ENCODE results near the gene PSEN1. TPM values are rescaled to one million over a fixed set of nuclear protein-coding genes. Genes with fewer than 3 reads are reported as not detected.

Gene PSEN1
- total and polyA plus RNA-seq, 2 experiments from 2014 or later = 14.6 to 35.7 TPM

DNA sequence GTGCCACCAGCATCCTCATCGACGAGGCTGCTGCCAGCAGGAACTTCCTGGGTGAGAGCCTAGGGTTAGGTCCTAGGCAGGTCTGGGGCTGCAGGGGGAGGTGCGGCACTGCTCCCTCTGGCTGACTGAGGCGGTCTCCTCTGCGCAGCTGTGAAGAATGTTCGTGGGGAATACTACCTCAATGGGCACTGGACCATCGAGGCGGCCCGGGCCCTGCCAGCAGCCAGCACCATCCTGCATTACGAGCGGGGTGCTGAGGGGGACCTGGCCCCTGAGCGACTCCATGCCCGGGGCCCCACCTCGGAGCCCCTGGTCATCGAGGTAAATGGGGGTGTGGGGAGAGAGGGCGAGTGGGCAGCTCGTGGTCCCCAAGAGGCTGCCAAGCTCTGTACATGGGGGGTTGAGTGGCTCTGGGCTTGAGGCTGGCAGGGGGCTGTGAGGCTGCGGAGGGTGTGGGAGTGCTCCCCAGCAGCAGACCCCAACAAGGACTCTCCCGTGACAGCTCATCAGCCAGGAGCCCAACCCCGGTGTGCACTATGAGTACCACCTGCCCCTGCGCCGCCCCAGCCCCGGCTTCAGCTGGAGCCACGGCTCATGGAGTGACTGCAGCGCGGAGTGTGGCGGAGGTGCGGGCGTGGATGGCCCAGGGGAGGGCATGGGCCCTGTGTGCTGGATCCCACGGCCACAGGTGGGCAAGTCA, 115.4 kb downstream of the PSEN1 start (continued):
- TF ChIP-seq, protein P1, sequence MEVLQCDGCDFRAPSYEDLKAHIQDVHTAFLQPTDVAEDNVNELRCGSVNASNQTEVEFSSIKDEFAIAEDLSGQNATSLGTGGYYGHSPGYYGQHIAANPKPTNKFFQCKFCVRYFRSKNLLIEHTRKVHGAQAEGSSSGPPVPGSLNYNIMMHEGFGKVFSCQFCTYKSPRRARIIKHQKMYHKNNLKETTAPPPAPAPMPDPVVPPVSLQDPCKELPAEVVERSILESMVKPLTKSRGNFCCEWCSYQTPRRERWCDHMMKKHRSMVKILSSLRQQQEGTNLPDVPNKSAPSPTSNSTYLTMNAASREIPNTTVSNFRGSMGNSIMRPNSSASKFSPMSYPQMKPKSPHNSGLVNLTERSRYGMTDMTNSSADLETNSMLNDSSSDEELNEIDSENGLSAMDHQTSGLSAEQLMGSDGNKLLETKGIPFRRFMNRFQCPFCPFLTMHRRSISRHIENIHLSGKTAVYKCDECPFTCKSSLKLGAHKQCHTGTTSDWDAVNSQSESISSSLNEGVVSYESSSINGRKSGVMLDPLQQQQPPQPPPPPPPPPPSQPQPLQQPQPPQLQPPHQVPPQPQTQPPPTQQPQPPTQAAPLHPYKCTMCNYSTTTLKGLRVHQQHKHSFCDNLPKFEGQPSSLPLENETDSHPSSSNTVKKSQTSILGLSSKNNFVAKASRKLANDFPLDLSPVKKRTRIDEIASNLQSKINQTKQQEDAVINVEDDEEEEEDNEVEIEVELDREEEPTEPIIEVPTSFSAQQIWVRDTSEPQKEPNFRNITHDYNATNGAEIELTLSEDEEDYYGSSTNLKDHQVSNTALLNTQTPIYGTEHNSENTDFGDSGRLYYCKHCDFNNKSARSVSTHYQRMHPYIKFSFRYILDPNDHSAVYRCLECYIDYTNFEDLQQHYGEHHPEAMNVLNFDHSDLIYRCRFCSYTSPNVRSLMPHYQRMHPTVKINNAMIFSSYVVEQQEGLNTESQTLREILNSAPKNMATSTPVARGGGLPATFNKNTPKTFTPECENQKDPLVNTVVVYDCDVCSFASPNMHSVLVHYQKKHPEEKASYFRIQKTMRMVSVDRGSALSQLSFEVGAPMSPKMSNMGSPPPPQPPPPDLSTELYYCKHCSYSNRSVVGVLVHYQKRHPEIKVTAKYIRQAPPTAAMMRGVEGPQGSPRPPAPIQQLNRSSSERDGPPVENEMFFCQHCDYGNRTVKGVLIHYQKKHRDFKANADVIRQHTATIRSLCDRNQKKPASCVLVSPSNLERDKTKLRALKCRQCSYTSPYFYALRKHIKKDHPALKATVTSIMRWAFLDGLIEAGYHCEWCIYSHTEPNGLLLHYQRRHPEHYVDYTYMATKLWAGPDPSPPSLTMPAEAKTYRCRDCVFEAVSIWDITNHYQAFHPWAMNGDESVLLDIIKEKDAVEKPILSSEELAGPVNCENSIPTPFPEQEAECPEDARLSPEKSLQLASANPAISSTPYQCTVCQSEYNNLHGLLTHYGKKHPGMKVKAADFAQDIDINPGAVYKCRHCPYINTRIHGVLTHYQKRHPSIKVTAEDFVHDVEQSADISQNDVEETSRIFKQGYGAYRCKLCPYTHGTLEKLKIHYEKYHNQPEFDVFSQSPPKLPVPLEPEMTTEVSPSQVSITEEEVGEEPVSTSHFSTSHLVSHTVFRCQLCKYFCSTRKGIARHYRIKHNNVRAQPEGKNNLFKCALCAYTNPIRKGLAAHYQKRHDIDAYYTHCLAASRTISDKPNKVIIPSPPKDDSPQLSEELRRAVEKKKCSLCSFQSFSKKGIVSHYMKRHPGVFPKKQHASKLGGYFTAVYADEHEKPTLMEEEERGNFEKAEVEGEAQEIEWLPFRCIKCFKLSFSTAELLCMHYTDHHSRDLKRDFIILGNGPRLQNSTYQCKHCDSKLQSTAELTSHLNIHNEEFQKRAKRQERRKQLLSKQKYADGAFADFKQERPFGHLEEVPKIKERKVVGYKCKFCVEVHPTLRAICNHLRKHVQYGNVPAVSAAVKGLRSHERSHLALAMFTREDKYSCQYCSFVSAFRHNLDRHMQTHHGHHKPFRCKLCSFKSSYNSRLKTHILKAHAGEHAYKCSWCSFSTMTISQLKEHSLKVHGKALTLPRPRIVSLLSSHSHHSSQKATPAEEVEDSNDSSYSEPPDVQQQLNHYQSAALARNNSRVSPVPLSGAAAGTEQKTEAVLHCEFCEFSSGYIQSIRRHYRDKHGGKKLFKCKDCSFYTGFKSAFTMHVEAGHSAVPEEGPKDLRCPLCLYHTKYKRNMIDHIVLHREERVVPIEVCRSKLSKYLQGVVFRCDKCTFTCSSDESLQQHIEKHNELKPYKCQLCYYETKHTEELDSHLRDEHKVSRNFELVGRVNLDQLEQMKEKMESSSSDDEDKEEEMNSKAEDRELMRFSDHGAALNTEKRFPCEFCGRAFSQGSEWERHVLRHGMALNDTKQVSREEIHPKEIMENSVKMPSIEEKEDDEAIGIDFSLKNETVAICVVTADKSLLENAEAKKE (CRISPR knock-in tag; IDR thresholded peaks at IDR 0.05) = no peak
- no peak for TF ChIP-seq EZH2phosphoT487 (IDR thresholded peaks at IDR 0.05; ENCODE audit: unreplicated experiment)
- TF ChIP-seq ZNF114 (CRISPR knock-in tag; IDR thresholded peaks at IDR 0.05) = no peak
- no peak for TF ChIP-seq STAT1 (IDR thresholded peaks at IDR 0.05; ENCODE audit: unreplicated experiment)
- no peak for TF ChIP-seq CREB1 (CRISPR knock-in tag; IDR thresholded peaks at IDR 0.05; ENCODE audit: low read depth)
- TF ChIP-seq EZH2 (IDR thresholded peaks at IDR 0.05; ENCODE audit: low read depth, unreplicated experiment) = no peak

DNA sequence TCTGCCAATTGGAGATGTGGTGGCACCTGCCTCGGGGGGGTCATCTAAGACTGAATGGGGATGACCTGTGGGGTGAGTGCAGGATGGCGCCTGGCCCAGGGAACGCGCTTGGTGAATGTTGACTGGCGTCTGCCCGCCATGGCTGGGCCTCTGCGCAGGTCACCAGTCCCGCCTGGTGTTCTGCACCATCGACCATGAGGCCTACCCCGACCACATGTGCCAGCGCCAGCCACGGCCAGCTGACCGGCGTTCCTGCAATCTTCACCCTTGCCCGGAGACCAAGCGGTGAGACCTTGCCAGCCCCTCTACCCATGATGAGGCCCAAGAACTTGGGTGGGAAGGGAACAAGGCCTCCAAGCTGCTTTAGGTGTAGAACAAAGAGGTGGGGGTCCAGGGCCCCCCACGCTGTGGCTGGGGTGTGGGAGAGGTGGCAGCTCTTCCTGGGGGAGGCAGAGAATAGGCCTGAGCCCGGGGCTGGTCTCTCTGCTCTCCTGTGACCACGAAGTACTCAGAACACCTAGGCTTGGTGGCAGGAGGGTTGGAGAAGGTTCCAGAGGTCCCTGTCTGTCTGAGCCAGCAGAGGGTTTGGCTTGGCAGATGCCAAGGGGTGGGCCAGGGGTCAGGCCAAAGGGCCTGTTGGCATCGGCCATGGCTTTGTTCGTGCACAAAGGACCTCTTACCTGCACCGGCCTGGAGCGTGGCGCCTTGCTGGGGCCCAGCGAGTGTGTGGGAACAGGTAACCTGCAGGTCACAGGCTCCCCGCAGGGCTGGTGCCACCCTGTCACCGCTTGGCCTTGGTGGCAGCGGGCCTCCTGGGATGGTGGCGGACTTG, 116.4 kb downstream of the PSEN1 start:
- DNase-seq (ENCODE audit: low spot score) (no peak), ATAC-seq (no peak)
- no peaks in the 10 kb centered on the region for H3K4me1 ChIP-seq (ENCODE audit: insufficient read depth)
- Mint-ChIP-seq H3K36me3 (ENCODE audit: low read depth) (no peaks in the 10 kb centered on the region), H3K27ac (no peak overlapping the region), H3K9me3 (no peaks in the 10 kb centered on the region), H3K4me3 (no peak overlapping the region), H3K27me3 (ENCODE audit: insufficient read depth, low read depth, poor library complexity) (peaks cover 3% of the 10 kb centered on the region), H3K4me1 (peaks cover 3% of the 10 kb centered on the region; the same call in 1 of the 3 replicates)
- H3K4me3 ChIP-seq = no peak overlapping the region
- H3K27me3 ChIP-seq (ENCODE audit: insufficient read depth) = no peaks in the 10 kb centered on the region
- no peaks in the 10 kb centered on the region for H4K20me1 ChIP-seq (replicated peaks; ENCODE audit: insufficient read depth)
- H3K27ac ChIP-seq (ENCODE audit: low read depth) = no peak overlapping the region
- H3F3A ChIP-seq (replicated peaks; ENCODE audit: low read depth) = 0 out of 2 replicates have a peak, but pooled peaks cover 3% of the 10 kb centered on the region
- H3K79me2 ChIP-seq (replicated peaks; ENCODE audit: insufficient read depth) = no peaks in the 10 kb centered on the region
- H3K4me2 ChIP-seq = no peak overlapping the region
- no peak overlapping the region for H2AFZ ChIP-seq
- H3K36me3 ChIP-seq (ENCODE audit: insufficient read depth) = no peaks in the 10 kb centered on the region
- no peaks in the 10 kb centered on the region for H3K9me2 ChIP-seq (ENCODE audit: insufficient read depth)
- TF ChIP-seq, protein P2, sequence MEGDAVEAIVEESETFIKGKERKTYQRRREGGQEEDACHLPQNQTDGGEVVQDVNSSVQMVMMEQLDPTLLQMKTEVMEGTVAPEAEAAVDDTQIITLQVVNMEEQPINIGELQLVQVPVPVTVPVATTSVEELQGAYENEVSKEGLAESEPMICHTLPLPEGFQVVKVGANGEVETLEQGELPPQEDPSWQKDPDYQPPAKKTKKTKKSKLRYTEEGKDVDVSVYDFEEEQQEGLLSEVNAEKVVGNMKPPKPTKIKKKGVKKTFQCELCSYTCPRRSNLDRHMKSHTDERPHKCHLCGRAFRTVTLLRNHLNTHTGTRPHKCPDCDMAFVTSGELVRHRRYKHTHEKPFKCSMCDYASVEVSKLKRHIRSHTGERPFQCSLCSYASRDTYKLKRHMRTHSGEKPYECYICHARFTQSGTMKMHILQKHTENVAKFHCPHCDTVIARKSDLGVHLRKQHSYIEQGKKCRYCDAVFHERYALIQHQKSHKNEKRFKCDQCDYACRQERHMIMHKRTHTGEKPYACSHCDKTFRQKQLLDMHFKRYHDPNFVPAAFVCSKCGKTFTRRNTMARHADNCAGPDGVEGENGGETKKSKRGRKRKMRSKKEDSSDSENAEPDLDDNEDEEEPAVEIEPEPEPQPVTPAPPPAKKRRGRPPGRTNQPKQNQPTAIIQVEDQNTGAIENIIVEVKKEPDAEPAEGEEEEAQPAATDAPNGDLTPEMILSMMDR (conservative IDR thresholded peaks at IDR 0.05; ENCODE audit: low read depth in 2 of 2) = no peak
- TF ChIP-seq EZH2phosphoT487 (IDR thresholded peaks at IDR 0.05; ENCODE audit: unreplicated experiment) (no peak), CREB1 (CRISPR knock-in tag; IDR thresholded peaks at IDR 0.05; ENCODE audit: low read depth) (no peak)
